Neuronal stem cell (in vitro differentiated cells): Measurements from ENCODE around the gene ZNF282.
"Not testable (repeated sequence)": the region's sequence is repeated elsewhere in the genome, so short reads cannot be mapped to it uniquely, and the experiment has no call there.

Experiments
- DNase-seq: peaks from one replicate; pipeline ENCODE4 v3.0.0-alpha.2; 2013; ENCODE audit warnings: low spot score
- H2AFZ ChIP-seq: one replicate; pipeline ENCODE4 v1.6.1; 2013; ENCODE audit warnings: mild to moderate bottlenecking, low read length, inconsistent platforms
- H2AK5ac ChIP-seq: 2 replicates; pipeline ENCODE4 v1.6.1; 2013; ENCODE audit warnings: low read depth, mild to moderate bottlenecking, inconsistent platforms, low read length, moderate library complexity, mixed read lengths
- H2BK120ac ChIP-seq: 2 replicates; pipeline ENCODE4 v1.6.1; 2013; ENCODE audit warnings: low read depth, mild to moderate bottlenecking, inconsistent platforms, low read length, moderate library complexity, mixed read lengths
- H2BK12ac ChIP-seq: one replicate; pipeline ENCODE4 v1.6.1; 2013; ENCODE audit warnings: low read length, inconsistent platforms
- H2BK15ac ChIP-seq: 2 replicates; pipeline ENCODE4 v1.6.1; 2013; ENCODE audit warnings: mild to moderate bottlenecking, low read length, inconsistent platforms, mixed read lengths
- H2BK5ac ChIP-seq: one replicate; pipeline ENCODE4 v1.6.1; 2013; ENCODE audit warnings: inconsistent platforms, mild to moderate bottlenecking, low read length, moderate library complexity
- H3K14ac ChIP-seq: one replicate; pipeline ENCODE4 v1.6.1; 2013; ENCODE audit warnings: low read length, inconsistent platforms
- H3K18ac ChIP-seq: 2 replicates; pipeline ENCODE4 v1.6.1; 2013; ENCODE audit warnings: low read length, inconsistent platforms
- H3K23ac ChIP-seq: 2 replicates; pipeline ENCODE4 v1.6.1; 2013; ENCODE audit warnings: low read depth, mild to moderate bottlenecking, mixed read lengths, low read length, inconsistent platforms; ENCODE audit not compliant: poor library complexity
- H3K27ac ChIP-seq: replicated peaks from 3 replicates; pipeline ENCODE4 v1.5.1; 2013; ENCODE audit warnings: low read length, inconsistent platforms
- H3K27me3 ChIP-seq, 3 experiments: 2 replicates each; pipeline ENCODE4 v1.6.1; 2013; ENCODE audit warnings: low read length in 3 of 3, mild to moderate bottlenecking in 2 of 3, inconsistent platforms in 1 of 3, low read depth in 1 of 3, mixed read lengths in 1 of 3, moderate library complexity in 1 of 3; ENCODE audit not compliant: control insufficient read depth in 3 of 3, insufficient read depth in 3 of 3
- H3K36me3 ChIP-seq, 2 donors: replicated peaks in 1 of 2; 2 replicates each; pipeline ENCODE4 v1.6.1; 2013; ENCODE audit warnings: low read length in 2 of 2; ENCODE audit not compliant: control insufficient read depth in 2 of 2, insufficient read depth in 2 of 2
- H3K4ac ChIP-seq: 2 replicates; pipeline ENCODE4 v1.6.1; 2013; ENCODE audit warnings: inconsistent platforms, mild to moderate bottlenecking, low read length, moderate library complexity
- H3K4me1 ChIP-seq, 2 donors: 1 replicate in 1 of 2; 2 replicates in 1 of 2; pipeline ENCODE4 v1.6.1; 2013; ENCODE audit warnings: low read length in 2 of 2, low read depth in 1 of 2; ENCODE audit not compliant: control insufficient read depth in 2 of 2, insufficient read depth in 1 of 2
- H3K4me2 ChIP-seq: one replicate; pipeline ENCODE4 v1.6.1; 2013; ENCODE audit warnings: mild to moderate bottlenecking, low read length, inconsistent platforms; ENCODE audit not compliant: insufficient read depth, poor library complexity, severe bottlenecking
- H3K4me3 ChIP-seq, 2 donors: 2 replicates each; pipeline ENCODE4 v1.5.1; 2013; ENCODE audit warnings: low read length in 2 of 2, mild to moderate bottlenecking in 2 of 2, inconsistent platforms in 1 of 2, moderate library complexity in 1 of 2
- H3K79me1 ChIP-seq: one replicate; pipeline ENCODE4 v1.6.1; 2013; ENCODE audit warnings: low read depth, mild to moderate bottlenecking, inconsistent platforms, low read length, moderate library complexity
- H3K9ac ChIP-seq: one replicate; pipeline ENCODE4 v1.6.1; 2013; ENCODE audit warnings: mild to moderate bottlenecking, low read depth, low read length, inconsistent platforms; ENCODE audit not compliant: poor library complexity
- H3K9me3 ChIP-seq, 2 donors: replicated peaks in 1 of 2; 2 replicates each; pipeline versions ENCODE3 to v1.6.1; 2013; ENCODE audit warnings: low read length in 2 of 2, mild to moderate bottlenecking in 2 of 2, inconsistent platforms in 1 of 2, low read depth in 1 of 2, mixed read lengths in 1 of 2, moderate library complexity in 1 of 2; ENCODE audit not compliant: control insufficient read depth in 2 of 2, insufficient read depth in 1 of 2
- H4K8ac ChIP-seq: one replicate; pipeline ENCODE4 v1.6.1; 2013; ENCODE audit warnings: low read depth, mild to moderate bottlenecking, inconsistent platforms, low read length, moderate library complexity
- H4K91ac ChIP-seq: one replicate; pipeline ENCODE4 v1.6.1; 2013; ENCODE audit warnings: low read length, low read depth, mild to moderate bottlenecking, inconsistent platforms; ENCODE audit not compliant: poor library complexity
- WGBS, 2 donors: extraction: QIAGEN DNeasy Blood & Tissue Kit; methylation state at CpG; one replicate each; pipeline ENCODE4 v1.1.7; 2013; ENCODE audit warnings: missing lambda C conversion rate in 2 of 2, mixed read lengths in 1 of 2; ENCODE audit not compliant: insufficient read length in 2 of 2, insufficient replicate concordance in 1 of 2; ENCODE audit errors: extremely low coverage in 2 of 2; 5-methylcytosine and 5-hydroxymethylcytosine counted together

The ZNF282 gene

GRCh38 chr7:149225106-149225505 is 29.8 kb downstream of the ZNF282 start:
- no peak overlapping the region for H3K4ac ChIP-seq
- no peak overlapping the region for H3K18ac ChIP-seq
- H3K9me3 ChIP-seq: no peaks in the 10 kb centered on the region
- H3K9ac ChIP-seq: no peak overlapping the region
- H2AFZ ChIP-seq: no peak overlapping the region
- no peak overlapping the region for H3K23ac ChIP-seq
- no peak overlapping the region for H2BK120ac ChIP-seq
- H2BK15ac ChIP-seq: no peak overlapping the region
- no peak overlapping the region for H2AK5ac ChIP-seq
- H3K4me3 ChIP-seq: no peak overlapping the region
- no CpG with 5 or more reads among the region's 19 CpGs for WGBS, 2 donors
- H4K8ac ChIP-seq: no peak overlapping the region
- DNase-seq: no peak
- H3K27ac ChIP-seq: no peak overlapping the region
- H3K79me1 ChIP-seq: peaks cover 2% of the 10 kb centered on the region
- no peak overlapping the region for H3K14ac ChIP-seq
- no peak overlapping the region for H2BK12ac ChIP-seq
- H3K36me3 ChIP-seq: peaks cover 26 to 47% of the 10 kb centered on the region in 2 donors
- no peak overlapping the region for H4K91ac ChIP-seq
- H3K27me3 ChIP-seq: no peaks in the 10 kb centered on the region
- peaks cover 0 to 6% of the 10 kb centered on the region in 2 donors for H3K4me1 ChIP-seq
- H2BK5ac ChIP-seq: no peak overlapping the region
- H3K4me2 ChIP-seq: no peak overlapping the region

GRCh38 chr7:149225656-149226055 is 30.3 kb downstream of the ZNF282 start:
- H3K9ac ChIP-seq: no peak overlapping the region
- no peak overlapping the region for H4K91ac ChIP-seq
- no peak overlapping the region for H3K4me3 ChIP-seq
- no peaks in the 10 kb centered on the region for H3K9me3 ChIP-seq
- no peak overlapping the region for H3K14ac ChIP-seq
- no peak overlapping the region for H2BK12ac ChIP-seq
- H3K27me3 ChIP-seq: no peaks in the 10 kb centered on the region
- H2BK5ac ChIP-seq: no peak overlapping the region
- no peak overlapping the region for H2BK15ac ChIP-seq
- peaks cover 26 to 42% of the 10 kb centered on the region in 2 donors for H3K36me3 ChIP-seq
- no peak overlapping the region for H3K4me2 ChIP-seq
- WGBS, 2 donors: no CpG with 5 or more reads among the region's 22 CpGs
- H3K23ac ChIP-seq: no peak overlapping the region
- no peak overlapping the region for H3K18ac ChIP-seq
- peak overlapping the region; percentile 37 for H2AK5ac ChIP-seq
- H3K4ac ChIP-seq: no peak overlapping the region
- no peak overlapping the region for H3K27ac ChIP-seq
- peaks cover 2% of the 10 kb centered on the region for H3K79me1 ChIP-seq
- DNase-seq: no peak
- H2BK120ac ChIP-seq: no peak overlapping the region
- H2AFZ ChIP-seq: no peak overlapping the region
- H3K4me1 ChIP-seq: peaks cover 0 to 6% of the 10 kb centered on the region in 2 donors
- H4K8ac ChIP-seq: no peak overlapping the region

GRCh38 chr7:149226366-149226765 is 31.0 kb downstream of the ZNF282 start:
- H2AFZ ChIP-seq, H4K8ac ChIP-seq, H4K91ac ChIP-seq, H3K27ac ChIP-seq, H3K9ac ChIP-seq, H2BK12ac ChIP-seq, H3K79me1 ChIP-seq, H3K27me3 ChIP-seq, H2BK120ac ChIP-seq, H3K9me3 ChIP-seq, H3K4ac ChIP-seq, H2AK5ac ChIP-seq, H2BK15ac ChIP-seq, DNase-seq, H3K4me2 ChIP-seq, H3K14ac ChIP-seq, H3K18ac ChIP-seq, H3K23ac ChIP-seq, H3K4me1 ChIP-seq, H3K4me3 ChIP-seq, H2BK5ac ChIP-seq: not testable (repeated sequence)
- peaks cover 22 to 35% of the 10 kb centered on the region in 2 donors for H3K36me3 ChIP-seq
- no CpG with 5 or more reads among the region's 17 CpGs for WGBS, 2 donors

GRCh38 chr7:149226840-149227494 is 31.6 kb downstream of the ZNF282 start:
- no peak overlapping the region for H2AK5ac ChIP-seq
- H4K91ac ChIP-seq: no peak overlapping the region
- H4K8ac ChIP-seq: no peak overlapping the region
- no peak overlapping the region for H2BK5ac ChIP-seq
- no peak overlapping the region for H3K27ac ChIP-seq
- H3K27me3 ChIP-seq: no peaks in the 10 kb centered on the region
- no peak overlapping the region for H3K4ac ChIP-seq
- H3K18ac ChIP-seq: no peak overlapping the region
- no peaks in the 10 kb centered on the region for H3K9me3 ChIP-seq
- H3K4me1 ChIP-seq: peaks cover 0 to 6% of the 10 kb centered on the region in 2 donors
- no peak for DNase-seq
- H2BK12ac ChIP-seq: no peak overlapping the region
- no peak overlapping the region for H2BK120ac ChIP-seq
- no peak overlapping the region for H3K23ac ChIP-seq
- WGBS, 2 donors: no CpG with 5 or more reads among the region's 6 CpGs
- H2BK15ac ChIP-seq: no peak overlapping the region
- no peak overlapping the region for H3K14ac ChIP-seq
- H3K4me2 ChIP-seq: no peak overlapping the region
- no peak overlapping the region for H3K9ac ChIP-seq
- peaks cover 22 to 30% of the 10 kb centered on the region in 2 donors for H3K36me3 ChIP-seq
- no peak overlapping the region for H2AFZ ChIP-seq
- no peak overlapping the region for H3K4me3 ChIP-seq
- H3K79me1 ChIP-seq: peaks cover 2% of the 10 kb centered on the region
